Stimulated activated naive CD8-positive, alpha-beta T cell treated with anti-CD3 and anti-CD28 coated beads, Interleukin-15, amount 100 ng/mL, for 72 hours (primary cell): ENCODE results near the gene ASTN2.

Source experiments
- ATAC-seq: fragments of 150-1000 bp; cut with Tn5 transposase; 2 replicates; pipeline ENCODE4 v1.10.0; 2021; ENCODE audit warnings: mild to moderate bottlenecking, moderate library complexity
- DNase-seq, 2 donors: peaks; one replicate each; pipeline ENCODE4 v3.0.0; 2021 to 2022
- H3K27ac Mint-ChIP-seq, 2 donors: one replicate each; pipeline ENCODE4 v1.8.0; 2022; ENCODE audit warnings: mild to moderate bottlenecking in 2 of 2, mixed read lengths in 2 of 2, moderate library complexity in 2 of 2
- H3K27me3 Mint-ChIP-seq: one replicate; pipeline ENCODE4 v1.8.0; 2022; ENCODE audit warnings: mixed read lengths
- H3K4me1 Mint-ChIP-seq: one replicate; pipeline ENCODE4 v1.8.0; 2022; ENCODE audit warnings: mild to moderate bottlenecking, mixed read lengths
- H3K4me3 Mint-ChIP-seq, 2 donors: one replicate each; pipeline ENCODE4 v1.8.0; 2022; ENCODE audit warnings: mild to moderate bottlenecking in 2 of 2, mixed read lengths in 2 of 2, moderate library complexity in 1 of 2
- H3K9me3 Mint-ChIP-seq, 2 donors: one replicate each; pipeline ENCODE4 v1.8.0; 2022; ENCODE audit warnings: mixed read lengths in 2 of 2

The ASTN2 gene

DNA sequence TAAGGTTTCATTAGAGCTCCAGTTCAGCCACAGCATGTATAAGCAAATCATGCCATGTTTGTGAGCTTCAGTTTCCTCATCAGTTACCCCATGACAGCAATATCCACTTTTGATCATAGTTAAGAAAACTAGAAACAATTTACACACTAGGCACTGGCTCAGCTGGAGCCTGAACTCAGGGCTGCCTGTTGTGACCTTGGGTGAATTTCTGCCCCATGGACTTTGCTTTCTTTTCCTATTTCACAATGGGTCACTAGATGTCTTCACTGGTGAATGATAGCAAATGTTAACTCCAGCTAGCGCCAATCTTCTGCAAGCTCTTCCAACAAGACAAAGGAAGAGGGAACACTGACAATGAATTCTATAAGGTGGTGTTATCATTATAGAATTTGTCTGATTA lies 961.1 kb downstream of the ASTN2 start:
- Mint-ChIP-seq H3K9me3 (peaks cover 13 to 24% of the 10 kb centered on the region in 2 donors), H3K27ac (no peak overlapping the region), H3K27me3 (no peaks in the 10 kb centered on the region), H3K4me3 (no peak overlapping the region), H3K4me1 (no peaks in the 10 kb centered on the region)
- DNase-seq (no peak), ATAC-seq (no peak)

DNA sequence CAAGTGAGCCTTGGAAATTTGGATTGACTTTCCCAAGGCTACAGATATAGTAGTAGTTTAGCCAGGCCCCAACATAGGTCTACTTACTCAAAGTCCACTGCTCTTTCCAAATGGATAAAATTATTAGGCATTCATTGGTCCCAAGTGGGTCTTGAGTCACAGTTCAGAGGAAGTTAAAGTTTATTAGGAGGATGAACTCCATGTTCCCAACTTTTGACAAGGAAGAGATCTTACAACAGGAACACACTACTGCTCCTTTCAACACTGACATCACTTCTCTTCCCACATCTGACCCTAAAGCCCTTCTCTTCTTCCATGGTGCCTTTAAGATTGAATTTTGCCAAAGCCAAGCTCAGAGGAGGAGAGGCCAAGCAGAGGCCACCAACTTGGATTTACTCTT lies 962.2 kb downstream of the ASTN2 start:
- H3K27ac Mint-ChIP-seq = no peak overlapping the region
- DNase-seq (no peak), ATAC-seq (no peak)
- no peak overlapping the region for H3K4me3 Mint-ChIP-seq
- no peaks in the 10 kb centered on the region for H3K27me3 Mint-ChIP-seq
- peaks cover 13 to 20% of the 10 kb centered on the region in 2 donors for H3K9me3 Mint-ChIP-seq
- H3K4me1 Mint-ChIP-seq = no peaks in the 10 kb centered on the region

DNA sequence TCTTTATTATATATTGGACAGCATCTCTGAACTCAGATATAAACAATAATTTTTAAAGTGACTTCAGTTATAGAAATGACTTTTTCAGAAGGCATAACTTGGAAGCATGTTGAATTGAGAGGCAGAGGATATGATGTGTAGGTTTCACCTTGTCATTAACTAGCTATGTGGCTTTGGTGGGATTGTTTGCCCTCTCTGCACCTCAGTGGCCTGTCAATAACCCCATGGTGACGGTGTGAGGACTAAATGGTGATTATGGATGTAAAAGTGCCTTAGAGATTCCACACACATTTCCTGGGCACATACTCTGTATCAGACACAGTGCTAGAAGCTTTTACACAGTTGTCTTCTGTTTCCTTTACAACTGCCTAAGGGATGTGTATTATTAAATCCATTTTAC lies 962.6 kb downstream of the ASTN2 start:
- Mint-ChIP-seq H3K27me3 (no peaks in the 10 kb centered on the region), H3K4me3 (no peak overlapping the region)
- DNase-seq = no peak

DNA sequence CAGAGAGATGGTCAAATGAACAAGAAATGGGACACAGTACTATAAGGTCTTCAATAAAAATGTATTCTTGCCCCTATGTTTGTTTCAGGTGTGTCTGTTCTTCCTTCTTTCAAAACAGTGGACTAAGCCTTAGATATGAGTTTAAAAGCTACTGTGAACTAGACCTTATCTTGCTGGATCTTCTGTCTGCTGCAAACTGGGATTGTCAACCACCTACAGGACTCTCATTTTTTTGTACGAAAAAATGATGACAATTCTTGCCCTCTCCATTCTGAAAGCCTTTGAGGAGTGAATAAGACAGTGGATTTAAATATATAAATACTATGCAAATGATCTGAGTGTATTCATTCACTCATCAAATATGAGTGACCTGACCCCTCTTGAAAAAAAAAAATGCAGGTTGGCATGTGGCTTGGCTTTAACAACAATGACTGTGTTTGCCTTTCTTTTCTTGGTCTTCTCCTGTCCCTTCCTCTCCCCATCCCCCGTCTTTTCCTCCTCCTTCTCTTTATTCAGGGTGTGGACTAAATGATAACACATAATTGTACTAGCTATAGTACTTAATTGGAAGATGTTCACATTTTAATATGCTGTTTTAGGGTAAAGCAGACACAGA lies 963.2 kb downstream of the ASTN2 start:
- no peak overlapping the region for H3K27ac Mint-ChIP-seq
- ATAC-seq = no peak
- peaks cover 9 to 10% of the 10 kb centered on the region in 2 donors for H3K9me3 Mint-ChIP-seq

More for the DNA sequence above, 962.6 kb downstream of the ASTN2 start:
- H3K4me1 Mint-ChIP-seq = no peaks in the 10 kb centered on the region
- H3K9me3 Mint-ChIP-seq = peaks cover 13 to 16% of the 10 kb centered on the region in 2 donors
- no peak overlapping the region for H3K27ac Mint-ChIP-seq
- no peak for ATAC-seq

DNA sequence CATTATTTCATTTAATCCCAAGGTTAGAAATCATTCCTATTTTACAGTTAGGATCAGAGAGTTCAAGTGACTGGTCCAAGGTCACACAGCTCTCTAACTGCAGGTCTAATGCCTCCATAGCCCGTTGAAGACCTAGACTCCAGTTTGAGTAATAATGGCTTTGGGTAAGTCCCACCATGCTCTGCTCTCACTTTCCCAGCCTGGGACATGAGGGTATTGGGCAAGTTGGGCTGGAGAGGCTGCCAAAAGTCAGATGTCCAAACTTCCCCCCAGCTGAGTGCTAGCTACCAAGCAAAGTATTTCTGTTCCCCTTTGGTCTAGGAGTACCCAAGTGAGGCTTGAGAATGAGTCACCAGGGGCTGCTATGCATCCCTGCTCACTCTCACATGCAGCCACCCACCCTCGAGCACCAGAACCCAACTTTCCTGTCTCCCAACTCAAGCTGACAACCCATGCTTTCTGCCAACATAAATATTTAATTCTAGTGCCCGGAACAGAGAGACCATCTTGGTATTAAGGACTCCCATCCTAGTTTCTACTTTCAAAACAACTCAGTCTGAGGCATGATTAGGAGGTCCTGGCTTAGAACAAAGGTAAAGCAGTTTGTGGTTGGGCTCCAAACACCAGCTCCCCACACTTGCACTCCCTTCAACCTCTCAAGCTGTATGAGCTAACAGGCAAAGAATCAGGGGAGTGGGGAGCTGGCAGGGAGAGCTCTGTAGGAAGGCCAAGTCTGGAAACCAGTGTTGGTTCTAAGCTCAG lies 964.3 kb downstream of the ASTN2 start:
- Mint-ChIP-seq H3K4me1 (no peaks in the 10 kb centered on the region), H3K9me3 (no peaks in the 10 kb centered on the region), H3K27me3 (no peaks in the 10 kb centered on the region), H3K27ac (no peak overlapping the region), H3K4me3 (no peak overlapping the region)
- ATAC-seq = no peak
- no peak for DNase-seq

More for the DNA sequence above, 963.2 kb downstream of the ASTN2 start:
- H3K4me3 Mint-ChIP-seq = no peak overlapping the region
- no peaks in the 10 kb centered on the region for H3K27me3 Mint-ChIP-seq
- DNase-seq = no peak
- H3K4me1 Mint-ChIP-seq = no peaks in the 10 kb centered on the region

DNA sequence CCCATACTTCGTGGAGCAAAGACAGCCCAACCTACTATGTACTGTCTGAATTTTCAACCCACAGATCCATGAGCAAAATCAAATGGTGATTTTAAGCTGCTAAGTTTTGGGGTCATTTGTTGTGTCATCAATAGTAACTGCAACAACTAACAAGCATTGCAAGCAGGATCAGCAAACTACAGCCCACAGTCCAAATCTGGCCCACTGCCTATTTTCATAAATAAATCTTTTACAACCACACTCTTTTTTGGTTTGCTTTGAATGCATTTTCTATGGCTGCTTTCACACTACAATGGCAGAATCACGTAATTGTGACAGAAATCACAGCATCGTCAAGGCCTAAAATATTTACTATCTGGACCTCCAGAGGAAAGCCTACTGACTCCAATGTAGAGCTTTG lies 964.9 kb downstream of the ASTN2 start:
- ATAC-seq (no peak), DNase-seq (no peak)
- Mint-ChIP-seq H3K27ac (no peak overlapping the region), H3K27me3 (no peaks in the 10 kb centered on the region), H3K4me1 (no peaks in the 10 kb centered on the region), H3K9me3 (no peaks in the 10 kb centered on the region), H3K4me3 (no peak overlapping the region)

DNA sequence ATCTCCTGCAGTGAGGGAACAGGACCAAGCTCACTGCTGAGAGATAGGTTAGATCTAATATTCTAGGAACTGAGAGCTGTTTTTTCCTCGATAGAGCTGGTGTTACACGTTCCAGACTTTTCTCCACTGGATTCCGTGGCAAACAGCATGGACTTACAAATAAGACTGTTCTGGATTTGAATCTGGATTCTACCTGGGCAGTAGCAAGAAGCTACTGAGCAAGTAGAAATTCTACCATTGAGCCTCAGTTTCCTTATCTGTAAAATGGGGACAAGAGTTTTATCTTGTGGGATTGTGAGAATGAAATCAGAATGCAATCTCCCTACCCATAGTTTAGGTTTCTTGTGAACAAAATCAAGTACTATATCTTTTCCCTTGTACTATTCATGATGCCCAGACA lies 966.4 kb downstream of the ASTN2 start:
- no peak for DNase-seq
- H3K4me1 Mint-ChIP-seq = no peaks in the 10 kb centered on the region
- H3K9me3 Mint-ChIP-seq = no peaks in the 10 kb centered on the region
- no peak overlapping the region for H3K27ac Mint-ChIP-seq
- no peak for ATAC-seq
- H3K27me3 Mint-ChIP-seq = no peaks in the 10 kb centered on the region
- no peak overlapping the region for H3K4me3 Mint-ChIP-seq

DNA sequence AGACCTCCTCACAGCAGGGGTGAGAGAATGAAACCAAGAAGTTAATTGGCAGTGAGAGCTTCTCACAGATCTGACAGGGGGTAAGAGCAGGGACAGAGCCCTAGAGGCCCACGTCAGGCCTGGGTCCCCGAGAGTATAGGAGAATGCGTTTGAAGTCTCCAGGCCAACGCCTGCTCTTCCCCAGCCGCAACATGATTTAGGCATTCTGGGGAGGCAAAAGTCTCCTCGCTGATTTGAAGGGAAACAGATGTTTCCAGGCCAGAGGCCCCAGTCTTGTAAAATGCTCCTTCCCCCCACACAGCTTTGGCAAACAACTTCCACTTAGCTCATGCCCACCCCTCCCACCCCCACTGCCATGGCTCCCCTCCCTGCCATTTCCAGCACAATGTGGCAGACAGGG lies 966.9 kb downstream of the ASTN2 start:
- no peak overlapping the region for H3K27ac Mint-ChIP-seq
- no peak for ATAC-seq
- no peaks in the 10 kb centered on the region for H3K27me3 Mint-ChIP-seq
- DNase-seq = no peak
- no peak overlapping the region for H3K4me3 Mint-ChIP-seq
- no peaks in the 10 kb centered on the region for H3K4me1 Mint-ChIP-seq
- no peaks in the 10 kb centered on the region for H3K9me3 Mint-ChIP-seq

DNA sequence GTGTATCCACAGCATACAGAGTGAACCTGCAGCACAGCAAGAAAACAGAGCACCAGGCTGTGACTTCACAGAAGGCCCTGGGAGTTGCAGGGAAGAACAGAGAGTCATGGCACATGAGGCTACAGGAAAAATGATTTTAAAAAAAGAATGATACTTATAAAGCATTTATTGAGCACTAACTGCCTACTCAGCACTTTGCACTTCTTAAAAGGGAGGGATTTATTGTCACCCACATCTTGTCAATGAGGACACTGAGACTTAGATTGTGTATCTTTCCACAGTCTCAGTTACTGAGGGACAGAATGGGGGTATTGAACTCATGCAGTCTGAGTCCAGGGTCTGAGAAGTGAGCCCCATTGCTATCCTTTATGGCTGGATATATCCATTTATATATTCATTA lies 972.3 kb downstream of the ASTN2 start:
- H3K27ac Mint-ChIP-seq = no peak overlapping the region
- no peak overlapping the region for H3K4me3 Mint-ChIP-seq
- ATAC-seq (no peak), DNase-seq (no peak)
- H3K27me3 Mint-ChIP-seq = no peaks in the 10 kb centered on the region
- H3K4me1 Mint-ChIP-seq = no peaks in the 10 kb centered on the region
- no peaks in the 10 kb centered on the region for H3K9me3 Mint-ChIP-seq

DNA sequence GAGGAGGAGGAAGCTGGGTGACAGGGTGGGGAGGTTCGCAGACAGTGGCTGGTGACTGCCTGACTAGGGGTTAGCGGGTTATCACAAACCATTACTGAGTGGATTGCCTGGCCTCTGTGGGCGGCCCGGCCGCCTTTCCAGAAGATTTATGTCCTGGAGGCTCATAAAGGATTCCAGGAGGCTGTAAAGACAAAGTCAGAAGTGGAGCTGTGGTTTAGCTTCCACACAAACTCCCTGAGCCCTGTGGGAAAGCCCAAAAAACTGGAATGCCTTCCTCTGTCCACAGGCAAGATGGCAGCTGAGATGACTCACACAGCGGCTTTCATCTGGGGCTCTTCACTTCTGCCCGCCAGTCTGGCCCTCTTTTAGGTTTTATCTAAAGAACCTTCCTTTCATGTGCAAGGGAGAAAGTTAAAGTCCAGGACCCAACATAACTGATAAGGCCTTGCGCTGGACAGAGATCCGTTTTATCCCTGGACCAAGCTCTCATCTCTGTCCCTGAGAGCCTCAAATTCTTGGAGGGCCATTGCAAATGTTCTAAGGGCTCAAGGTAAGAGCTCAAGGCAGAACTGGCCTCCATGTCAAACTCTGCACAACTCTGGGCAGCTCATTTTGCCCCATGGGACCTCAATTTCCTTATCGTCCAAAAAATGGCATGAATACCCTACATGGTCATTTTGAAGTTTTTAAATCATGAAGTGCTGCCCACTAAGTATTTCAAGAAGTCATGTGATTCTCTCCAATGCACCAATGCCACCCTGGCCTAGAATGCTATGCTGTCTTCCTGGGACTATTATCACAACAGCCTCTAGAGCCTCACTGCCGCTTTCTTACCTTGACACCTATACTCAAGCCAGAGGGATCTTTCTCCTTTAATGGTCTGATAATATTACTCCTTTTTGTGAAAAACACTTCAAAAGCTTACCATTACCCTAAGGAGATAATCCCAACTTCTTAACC lies 977.2 kb downstream of the ASTN2 start:
- ATAC-seq (no peak), DNase-seq (no peak)
- H3K4me3 Mint-ChIP-seq = no peak overlapping the region
- H3K27ac Mint-ChIP-seq = no peak overlapping the region
- H3K27me3 Mint-ChIP-seq = no peaks in the 10 kb centered on the region
- no peaks in the 10 kb centered on the region for H3K9me3 Mint-ChIP-seq
- H3K4me1 Mint-ChIP-seq = no peaks in the 10 kb centered on the region

DNA sequence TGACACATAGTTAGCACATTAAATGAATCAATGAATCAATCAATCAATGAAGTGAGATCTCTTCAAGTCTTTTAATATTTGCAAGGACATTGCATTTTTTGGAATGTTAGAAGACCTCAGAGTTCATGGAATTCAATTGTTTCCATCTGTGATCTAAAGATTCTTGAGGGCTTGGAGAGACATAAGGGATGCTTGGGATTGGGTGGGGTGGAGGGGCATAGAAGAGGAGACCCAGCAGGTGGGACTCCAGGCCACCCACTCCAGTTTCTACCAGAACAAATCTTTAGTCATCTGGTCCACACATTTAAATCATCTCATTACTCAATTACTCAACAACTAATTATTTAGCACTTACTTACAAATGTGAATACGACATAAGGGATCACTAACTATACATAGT lies 978.7 kb downstream of the ASTN2 start:
- Mint-ChIP-seq H3K27ac (no peak overlapping the region), H3K27me3 (no peaks in the 10 kb centered on the region)

DNA sequence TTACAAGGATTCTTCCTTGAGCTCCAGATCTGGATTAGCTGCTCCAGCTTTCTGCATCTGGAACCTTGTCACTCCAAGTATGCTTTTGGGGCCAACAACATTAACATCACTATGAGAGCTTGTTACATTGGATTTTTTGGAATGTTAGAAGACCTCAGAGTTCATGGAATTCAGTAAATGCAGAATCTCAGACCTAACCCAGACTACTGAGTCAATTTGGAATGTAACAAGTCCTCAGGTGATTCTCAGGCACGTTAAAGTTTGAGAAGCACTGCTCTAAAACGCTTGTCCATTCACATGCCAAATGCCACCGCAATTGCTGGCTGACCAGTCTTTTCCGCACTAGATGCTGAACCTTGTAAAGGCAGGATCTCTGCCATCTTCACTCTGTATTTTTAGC lies 979.2 kb downstream of the ASTN2 start:
- DNase-seq (no peak), ATAC-seq (no peak)
- Mint-ChIP-seq H3K27me3 (no peaks in the 10 kb centered on the region), H3K4me3 (no peak overlapping the region), H3K9me3 (no peaks in the 10 kb centered on the region), H3K4me1 (no peaks in the 10 kb centered on the region), H3K27ac (no peak overlapping the region)

More for the DNA sequence above, 978.7 kb downstream of the ASTN2 start:
- H3K9me3 Mint-ChIP-seq = no peaks in the 10 kb centered on the region
- no peak overlapping the region for H3K4me3 Mint-ChIP-seq
- DNase-seq = no peak
- ATAC-seq = no peak
- H3K4me1 Mint-ChIP-seq = no peaks in the 10 kb centered on the region

DNA sequence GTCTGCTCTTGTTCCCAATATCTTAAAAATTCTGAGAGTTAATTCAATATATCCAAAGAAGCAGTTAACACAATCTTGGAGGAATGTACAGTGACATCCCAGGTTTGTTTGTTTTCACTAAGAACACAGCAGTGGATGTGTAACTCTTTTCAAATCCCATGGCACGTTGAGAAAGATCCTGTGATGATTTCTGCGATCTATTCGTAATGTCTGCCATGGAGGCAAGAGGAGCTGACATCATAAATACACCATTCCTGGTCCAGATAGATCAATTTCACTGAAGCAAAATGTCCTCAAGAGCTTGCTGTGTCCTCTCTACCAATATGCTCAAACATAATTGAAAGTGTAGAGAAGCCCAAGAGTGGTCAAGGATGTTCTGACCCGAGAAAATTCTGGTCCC lies 980.5 kb downstream of the ASTN2 start:
- DNase-seq (no peak), ATAC-seq (no peak)
- H3K27ac Mint-ChIP-seq = no peak overlapping the region
- no peak overlapping the region for H3K4me3 Mint-ChIP-seq
- H3K27me3 Mint-ChIP-seq = no peaks in the 10 kb centered on the region
- H3K4me1 Mint-ChIP-seq = no peaks in the 10 kb centered on the region
- H3K9me3 Mint-ChIP-seq = no peaks in the 10 kb centered on the region

DNA sequence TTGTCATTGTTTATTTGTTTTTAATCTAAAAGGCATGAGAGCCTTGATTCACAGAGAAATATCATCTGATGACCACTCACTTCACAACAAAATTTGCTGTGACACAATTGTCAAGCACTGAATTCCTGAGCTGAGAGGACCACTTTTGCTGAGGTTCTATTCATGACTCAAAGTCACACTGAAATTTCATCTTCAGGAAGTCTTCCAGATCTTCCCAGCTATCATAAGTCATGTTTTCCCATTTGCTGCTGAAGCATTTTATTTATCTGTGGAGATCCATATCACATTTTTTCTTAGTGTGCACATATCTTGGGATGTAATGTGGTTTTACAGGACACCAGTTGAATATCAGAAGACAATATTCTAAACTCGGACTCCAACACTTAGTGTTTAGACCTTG lies 982.8 kb downstream of the ASTN2 start:
- no peak overlapping the region for H3K27ac Mint-ChIP-seq
- no peaks in the 10 kb centered on the region for H3K27me3 Mint-ChIP-seq
- no peak overlapping the region for H3K4me3 Mint-ChIP-seq
- H3K4me1 Mint-ChIP-seq = no peaks in the 10 kb centered on the region
- no peak for DNase-seq
- ATAC-seq = no peak
- no peaks in the 10 kb centered on the region for H3K9me3 Mint-ChIP-seq

DNA sequence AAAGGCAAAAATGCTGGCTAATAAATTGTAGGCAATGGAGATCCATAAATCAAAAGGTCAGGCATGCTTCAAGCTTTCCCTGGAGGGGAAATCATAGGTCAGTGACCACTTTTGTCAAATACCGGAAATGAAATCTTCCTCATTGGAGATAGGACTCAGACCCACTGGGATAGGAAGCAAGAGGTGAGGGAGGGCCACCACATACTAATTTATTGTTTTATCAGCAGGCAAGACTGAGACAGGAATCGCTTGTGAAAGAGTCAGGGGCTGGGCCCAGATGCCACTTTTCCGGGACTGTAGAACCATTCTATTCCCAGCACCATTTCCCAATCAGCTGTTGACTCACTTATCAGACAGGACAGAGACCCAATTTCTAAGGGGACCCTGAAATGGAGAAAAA lies 984.0 kb downstream of the ASTN2 start:
- H3K9me3 Mint-ChIP-seq = no peaks in the 10 kb centered on the region
- H3K27ac Mint-ChIP-seq = no peak overlapping the region
- no peaks in the 10 kb centered on the region for H3K27me3 Mint-ChIP-seq
- DNase-seq (no peak), ATAC-seq (no peak)
- no peaks in the 10 kb centered on the region for H3K4me1 Mint-ChIP-seq
- no peak overlapping the region for H3K4me3 Mint-ChIP-seq

DNA sequence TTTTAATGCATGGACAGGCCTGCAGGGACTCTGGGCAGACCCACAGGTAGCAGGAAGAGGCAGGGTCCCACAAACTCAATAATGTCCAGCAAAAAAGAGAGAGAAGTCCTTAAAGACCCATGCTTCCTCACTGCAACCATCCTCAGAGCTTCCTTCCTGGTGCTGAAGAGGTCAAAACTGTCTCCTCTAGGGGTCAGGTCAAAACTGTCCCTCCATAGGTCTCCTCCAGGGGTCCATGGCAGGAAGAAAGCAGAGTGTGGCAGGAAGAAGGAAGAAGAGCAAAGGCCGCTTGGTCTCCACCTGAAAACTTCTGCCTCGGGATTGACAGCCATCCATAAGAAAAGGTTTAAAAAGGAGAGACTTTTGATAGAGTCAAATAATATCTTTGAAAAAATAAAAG lies 989.6 kb downstream of the ASTN2 start:
- no peak for ATAC-seq
- Mint-ChIP-seq H3K4me3 (no peak overlapping the region), H3K27ac (no peak overlapping the region), H3K27me3 (no peaks in the 10 kb centered on the region), H3K4me1 (no peaks in the 10 kb centered on the region), H3K9me3 (peaks cover 0 to 5% of the 10 kb centered on the region in 2 donors)
- DNase-seq = no peak
